SK-N-SH treated with all-trans-retinoic acid at 6 μM for 48 hours (cell line): Measurements from ENCODE around the gene SLC7A1.

Experiments used
- ESRRG ChIP-seq: fragments of 250-450 bp; sonication (Bioruptor Pico); IDR thresholded peaks from 2 replicates; pipeline ENCODE4 v1.6.1; 2021; ENCODE audit warnings: mild to moderate bottlenecking
- RARB ChIP-seq: fragments of 250-450 bp; sonication (Bioruptor Pico); IDR thresholded peaks from 2 replicates; pipeline ENCODE4 v1.8.0; 2021; ENCODE audit warnings: mild to moderate bottlenecking, moderate library complexity
- TCF4 ChIP-seq: fragments of 250-450 bp; sonication (Bioruptor Pico); IDR thresholded peaks from 2 replicates; pipeline ENCODE4 v1.8.0; 2021; ENCODE audit warnings: mild to moderate bottlenecking, moderate library complexity, borderline replicate concordance

DNA sequence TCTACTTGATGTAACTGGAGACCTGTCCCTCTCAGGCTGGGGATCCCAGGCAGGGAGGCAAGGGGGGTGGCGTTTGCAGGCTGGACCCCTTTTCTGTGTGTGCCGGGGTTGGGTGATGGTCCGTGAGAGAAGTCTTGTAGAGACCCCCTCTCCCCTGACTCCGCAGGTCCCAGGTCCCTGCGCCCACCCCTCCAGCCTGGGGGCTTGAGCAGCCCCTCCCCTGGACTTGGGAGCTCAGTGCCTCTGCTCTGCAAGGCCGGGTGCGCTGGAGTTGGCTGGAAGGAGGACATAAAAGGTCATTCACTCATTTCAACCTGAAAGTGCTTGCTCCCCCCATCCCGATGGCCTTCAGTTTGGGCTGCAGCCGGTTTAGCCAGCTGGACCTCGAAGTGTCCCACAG is 89.5 kb downstream of the SLC7A1 start:
- TF ChIP-seq ESRRG (CRISPR knock-in tag) (no peak), RARB (no peak), TCF4 (CRISPR knock-in tag) (no peak)
